ENCODE measurements around the gene ETS1.

DNA sequence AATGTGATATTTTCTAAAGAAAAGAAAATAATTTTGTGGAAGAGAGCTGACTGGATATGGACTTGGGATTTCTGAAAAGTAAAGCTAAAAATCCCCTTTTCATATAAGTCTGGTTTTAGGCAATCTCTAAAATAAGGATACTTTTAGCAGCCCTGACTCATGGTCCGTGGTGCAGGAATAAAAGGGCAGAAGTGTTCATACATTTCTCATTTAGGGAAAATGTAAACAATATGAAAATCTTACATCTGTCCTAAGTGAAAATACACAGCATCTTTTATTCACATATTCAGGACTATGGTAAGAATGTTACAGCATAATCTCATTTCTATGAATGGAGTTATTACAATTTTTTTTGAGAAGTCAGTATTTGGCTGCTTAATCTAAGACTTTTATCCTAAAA, 735 bp upstream of the ETS1 start:
- TF ChIP-seq ZBTB7A (IDR thresholded peaks at IDR 0.05; ENCODE audit: low read depth) (no peak), TEAD4 (IDR thresholded peaks at IDR 0.05) (no peak), FOXM1 (IDR thresholded peaks at IDR 0.05; ENCODE audit: borderline replicate concordance, low read depth) (no peak)
- TF ChIP-seq, protein P1, sequence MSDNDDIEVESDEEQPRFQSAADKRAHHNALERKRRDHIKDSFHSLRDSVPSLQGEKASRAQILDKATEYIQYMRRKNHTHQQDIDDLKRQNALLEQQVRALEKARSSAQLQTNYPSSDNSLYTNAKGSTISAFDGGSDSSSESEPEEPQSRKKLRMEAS (IDR thresholded peaks at IDR 0.05) = no peak

Data from Ishikawa (cell line).